NCI-H446 (cell line): ENCODE results near the gene PADI1.
"Not testable (repeated sequence)": the region's sequence is repeated elsewhere in the genome, so short reads cannot be mapped to it uniquely, and the experiment has no call there.

Experiments used
- DNase-seq, 2 experiments: peaks; one replicate each; lab custom pipeline; 2025; lab: John Stamatoyannopoulos, UW

The PADI1 gene

GRCh38 chr1:17215545-17215890 lies 10.6 kb downstream of the PADI1 start:
- no peak for DNase-seq

- DNase-seq = no peak
Measured at GRCh38 chr1:17216078-17216477, 11.2 kb downstream of the PADI1 start.

GRCh38 chr1:17217607-17218006 lies 12.7 kb downstream of the PADI1 start:
- DNase-seq = no peak

DNA sequence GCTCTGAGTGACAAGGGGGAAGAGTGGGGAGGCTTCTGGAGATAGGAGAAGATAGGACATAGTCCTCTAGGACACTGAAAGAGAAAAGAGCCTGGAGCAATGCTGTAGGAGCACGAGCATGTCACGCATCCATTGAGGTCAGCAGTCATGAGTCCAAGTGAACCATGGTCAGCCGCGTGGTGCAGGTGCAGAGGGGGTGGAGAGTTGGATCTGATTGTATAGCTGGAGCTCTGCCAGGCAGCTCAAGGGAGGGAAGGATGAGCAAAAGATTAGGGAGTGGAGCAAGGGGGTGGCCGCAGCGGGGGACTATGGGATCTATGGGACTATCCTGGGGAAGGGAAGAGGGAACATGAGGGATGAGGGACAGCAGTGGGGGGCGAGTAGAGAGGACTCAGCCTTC lies 14.0 kb downstream of the PADI1 start:
- DNase-seq = no peak

DNA sequence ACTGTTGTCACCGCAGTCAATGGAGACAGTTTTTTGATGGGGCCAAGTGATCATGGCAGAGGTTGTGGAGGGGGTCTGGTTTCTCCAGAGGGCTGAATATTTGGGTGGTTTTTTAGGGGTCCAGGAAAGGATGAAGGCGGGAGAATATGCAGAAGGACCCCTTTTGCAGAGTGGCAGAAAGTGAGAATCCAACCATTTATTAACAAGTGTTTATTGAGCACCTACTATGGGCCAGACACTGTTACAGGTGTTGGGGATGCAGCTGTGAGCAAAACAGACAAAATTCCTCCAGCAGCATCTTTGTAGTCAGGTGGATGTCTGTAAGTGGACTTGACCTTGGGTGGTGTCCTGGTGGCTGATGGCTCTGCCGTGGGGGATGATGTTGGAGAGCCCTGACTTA lies 15.4 kb downstream of the PADI1 start:
- no peak for DNase-seq

DNA sequence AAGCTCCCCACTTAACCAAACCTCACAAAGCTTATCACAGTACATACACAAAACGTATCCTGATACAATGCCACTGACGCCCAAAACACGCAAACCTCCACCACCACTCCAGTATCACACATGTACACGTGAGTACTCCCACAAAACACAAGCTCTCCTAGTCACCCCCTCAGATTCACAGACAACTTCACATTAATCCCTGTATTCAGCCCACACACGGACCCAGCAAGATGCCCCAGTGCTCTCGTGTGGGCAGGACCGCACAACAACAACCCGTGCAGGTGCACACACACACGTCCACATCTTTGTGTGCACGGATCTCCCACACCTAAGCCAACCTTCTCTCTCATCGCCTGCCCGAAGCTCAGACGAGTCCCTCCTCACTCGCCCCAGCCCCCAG lies 17.6 kb downstream of the PADI1 start:
- no peak for DNase-seq

DNA sequence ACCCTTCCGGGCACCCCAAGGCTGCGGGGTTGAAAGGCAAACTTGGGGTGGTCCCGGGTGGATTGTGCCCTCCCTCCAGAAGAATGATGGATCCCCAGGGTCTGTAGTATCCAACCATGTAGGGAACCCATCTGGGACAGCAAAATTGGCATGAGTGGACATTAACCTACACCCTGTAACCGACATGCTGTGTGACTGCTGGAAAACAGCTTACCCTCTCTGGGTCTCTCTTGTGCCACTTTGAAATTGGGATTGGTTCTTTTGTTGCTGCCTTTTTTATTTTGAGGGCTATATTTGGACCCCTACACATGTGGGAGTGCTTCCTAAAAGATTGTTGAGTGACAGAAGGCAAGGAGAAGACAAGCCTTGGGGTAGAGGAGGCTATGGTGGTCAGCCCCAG lies 19.5 kb downstream of the PADI1 start:
- DNase-seq = no peak

DNA sequence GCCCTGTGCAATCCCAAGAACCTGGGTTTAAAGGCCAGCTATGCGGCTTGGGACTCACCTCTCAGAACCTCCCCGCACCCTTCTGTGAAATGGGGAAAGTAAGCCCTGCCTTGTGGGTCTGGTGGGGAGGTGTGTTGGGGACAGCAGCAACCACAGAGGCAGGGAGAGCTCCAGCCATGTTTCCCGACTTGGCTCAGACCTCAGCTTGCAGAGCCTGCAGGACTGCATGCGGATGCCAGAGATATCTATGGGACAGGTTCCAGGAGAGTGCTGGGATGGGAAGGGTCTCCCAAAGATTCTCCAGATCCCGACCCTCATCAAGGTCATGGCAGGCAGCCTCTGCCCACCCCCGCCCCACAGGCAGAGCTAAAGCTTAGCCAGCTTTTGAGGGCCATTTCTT lies 20.2 kb downstream of the PADI1 start:
- no peak for DNase-seq

DNA sequence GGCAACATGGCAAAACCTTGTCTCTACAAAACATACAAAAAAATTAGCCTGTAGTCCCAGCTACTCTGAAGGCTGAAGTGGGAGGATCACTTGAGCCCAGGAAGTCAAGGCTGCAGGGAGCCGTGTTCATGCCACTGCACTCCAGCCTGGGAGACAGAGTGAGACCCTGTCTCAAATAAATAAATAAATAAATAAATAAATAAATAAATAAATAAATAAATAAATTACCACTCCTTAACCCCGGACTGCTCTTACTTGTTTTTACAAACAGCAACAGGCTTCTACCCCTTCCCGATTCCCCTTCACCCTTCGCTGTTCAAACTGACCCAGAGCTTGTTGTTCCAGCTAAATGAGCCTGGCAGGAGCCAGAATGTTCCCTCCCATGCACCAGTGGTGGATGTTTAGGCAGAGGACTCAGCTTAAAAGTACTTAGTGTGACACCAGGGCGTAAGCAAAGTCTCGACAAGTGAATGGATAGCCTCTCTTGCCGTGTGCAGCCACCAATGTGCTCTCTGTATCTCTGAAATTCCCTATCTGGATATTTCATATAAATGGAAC lies 22.5 kb downstream of the PADI1 start:
- no peak for DNase-seq

GRCh38 chr1:17228619-17229018 lies 23.7 kb downstream of the PADI1 start:
- DNase-seq = no peak

- no peak for DNase-seq
Measured at GRCh38 chr1:17229379-17229778, 24.5 kb downstream of the PADI1 start.

GRCh38 chr1:17230106-17230505 lies 25.2 kb downstream of the PADI1 start:
- no peak for DNase-seq

- DNase-seq = no peak
Measured at GRCh38 chr1:17230671-17231310, 25.9 kb downstream of the PADI1 start.

- DNase-seq = no peak
Measured at GRCh38 chr1:17232759-17233661, 28.1 kb downstream of the PADI1 start.

GRCh38 chr1:17233675-17234320 lies 28.9 kb downstream of the PADI1 start:
- no peak for DNase-seq

- no peak for DNase-seq
Measured at GRCh38 chr1:17234405-17234804, 29.5 kb downstream of the PADI1 start.

DNA sequence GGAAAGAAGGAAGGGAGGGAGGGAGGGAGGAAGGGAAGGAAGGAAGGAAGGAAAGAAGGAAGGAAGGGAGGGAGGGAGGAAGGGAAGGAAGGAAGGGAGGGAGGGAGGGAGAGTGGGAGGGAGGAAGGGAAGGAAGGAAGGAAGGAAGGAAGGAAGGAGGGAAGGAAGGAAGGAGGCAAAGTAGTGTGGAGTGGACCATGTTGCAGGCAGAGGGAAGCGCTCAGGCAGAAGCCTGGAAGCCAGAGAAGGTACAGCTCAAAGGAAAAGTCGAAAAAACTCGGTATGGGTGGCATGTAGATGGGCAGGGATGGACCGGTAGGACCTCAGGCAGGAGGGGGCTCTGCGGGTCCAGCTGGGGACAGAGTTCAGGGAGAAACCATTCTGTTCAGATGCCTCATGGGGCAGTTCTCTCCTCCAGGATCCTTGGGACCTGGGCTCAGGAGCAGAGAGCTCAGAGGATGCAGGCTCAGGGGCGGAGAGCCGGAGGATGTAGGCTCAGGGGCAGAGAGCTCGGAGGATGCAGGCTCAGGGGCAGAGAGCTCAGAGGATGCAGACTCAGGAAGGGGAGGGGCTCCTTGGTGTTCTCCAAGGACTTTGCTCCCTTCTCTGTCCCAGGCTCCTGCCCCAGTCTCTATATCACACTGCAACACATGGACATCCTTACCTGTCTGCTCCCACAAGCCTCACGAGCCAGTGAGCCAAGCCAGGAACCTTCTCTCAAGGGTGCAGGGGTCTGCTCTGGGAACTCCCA lies 30.4 kb downstream of the PADI1 start:
- DNase-seq = no peak

- DNase-seq = peak; percentile 59 to 90
Measured at GRCh38 chr1:17236779-17237560, 32.0 kb downstream of the PADI1 start.

GRCh38 chr1:17237561-17237903 lies 32.6 kb downstream of the PADI1 start:
- no peak for DNase-seq

DNA sequence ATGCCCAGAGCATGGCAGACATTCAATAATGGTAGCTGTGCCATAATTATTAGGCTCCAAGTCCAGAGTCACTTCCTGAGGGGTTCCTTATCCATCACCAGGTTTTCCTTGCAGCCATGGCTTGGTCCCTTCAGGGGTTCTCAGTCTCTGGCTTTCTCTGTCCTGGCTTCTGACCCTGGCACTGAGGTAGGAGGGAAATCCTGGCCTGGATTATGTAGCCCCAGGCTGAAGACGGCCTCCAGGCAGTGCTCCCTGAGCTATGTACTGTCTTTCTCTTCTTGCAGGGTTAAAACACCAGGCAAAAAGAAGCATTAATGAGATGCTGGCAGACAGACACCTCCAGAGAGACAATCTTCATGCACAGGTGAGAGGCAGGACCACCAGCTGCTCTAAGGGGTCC lies 34.5 kb downstream of the PADI1 start:
- peak; percentile 46 to 74 for DNase-seq

DNA sequence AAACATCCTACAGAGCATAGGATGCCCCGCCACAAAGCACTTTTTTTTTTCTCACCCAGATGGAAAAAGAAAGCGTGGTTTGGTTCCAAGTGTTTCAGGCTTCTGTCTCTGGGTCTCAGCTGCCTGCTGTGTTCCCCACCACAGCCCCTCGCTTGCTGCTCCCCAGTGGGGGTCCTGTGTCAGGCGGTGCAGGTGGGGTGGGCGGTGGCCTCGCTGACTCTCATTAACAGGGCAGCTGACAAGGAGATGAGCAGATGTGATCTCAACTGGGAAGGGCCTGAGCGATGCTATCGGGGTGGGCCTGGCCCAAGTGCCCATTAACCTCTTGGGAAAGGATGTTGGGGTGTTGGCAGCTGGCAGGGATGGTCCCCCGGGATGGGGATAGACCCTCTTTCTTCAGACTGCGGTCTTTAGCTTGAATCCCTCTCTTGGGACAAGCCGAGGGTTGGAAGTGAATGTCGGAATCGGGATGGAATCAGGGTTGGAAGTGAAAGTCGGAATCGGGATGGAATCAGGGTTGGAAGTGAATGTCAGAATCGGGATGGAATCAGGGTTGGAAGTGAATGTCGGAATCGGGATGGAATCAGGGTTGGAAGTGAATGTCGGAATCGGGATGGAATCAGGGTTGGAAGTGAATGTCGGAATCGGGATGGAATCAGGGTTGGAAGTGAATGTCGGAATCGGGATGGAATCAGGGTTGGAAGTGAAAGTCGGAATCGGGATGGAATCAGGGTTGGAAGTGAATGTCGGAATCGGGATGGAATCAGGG lies 36.3 kb downstream of the PADI1 start:
- DNase-seq = not testable (repeated sequence)
